BLaER1 (cell line): ENCODE results near the gene URGCP.
"Not testable (repeated sequence)": the region's sequence is repeated elsewhere in the genome, so short reads cannot be mapped to it uniquely, and the experiment has no call there.

Experiments used
- H3K27ac ChIP-seq: shearing (Covaris generic); formaldehyde crosslinking; 2 replicates; pipeline ENCODE4 v1.8.1; 2022
- H3K27me3 ChIP-seq: shearing (Covaris generic); formaldehyde crosslinking; 2 replicates; pipeline ENCODE4 v1.8.1; 2022
- H3K36me3 ChIP-seq: shearing (Covaris generic); formaldehyde crosslinking; 2 replicates; pipeline ENCODE4 v1.8.1; 2022
- H3K4me1 ChIP-seq: shearing (Covaris generic); formaldehyde crosslinking; 2 replicates; pipeline ENCODE4 v1.8.1; 2022
- H3K4me2 ChIP-seq: shearing (Covaris generic); formaldehyde crosslinking; 2 replicates; pipeline ENCODE4 v1.8.1; 2022
- H3K4me3 ChIP-seq: shearing (Covaris generic); formaldehyde crosslinking; 2 replicates; pipeline ENCODE4 v1.8.1; 2022
- H3K9ac ChIP-seq: shearing (Covaris generic); formaldehyde crosslinking; 2 replicates; pipeline ENCODE4 v1.8.1; 2022
- H3K9me3 ChIP-seq: shearing (Covaris generic); formaldehyde crosslinking; 2 replicates; pipeline ENCODE4 v1.8.1; 2022
- H4K20me1 ChIP-seq: shearing (Covaris generic); formaldehyde crosslinking; 2 replicates; pipeline ENCODE4 v1.8.1; 2022
- Cebpa-rat ChIP-seq: shearing (Covaris generic); IDR thresholded peaks from 2 replicates; pipeline ENCODE4 v1.8.1; 2022

URGCP gene

DNA sequence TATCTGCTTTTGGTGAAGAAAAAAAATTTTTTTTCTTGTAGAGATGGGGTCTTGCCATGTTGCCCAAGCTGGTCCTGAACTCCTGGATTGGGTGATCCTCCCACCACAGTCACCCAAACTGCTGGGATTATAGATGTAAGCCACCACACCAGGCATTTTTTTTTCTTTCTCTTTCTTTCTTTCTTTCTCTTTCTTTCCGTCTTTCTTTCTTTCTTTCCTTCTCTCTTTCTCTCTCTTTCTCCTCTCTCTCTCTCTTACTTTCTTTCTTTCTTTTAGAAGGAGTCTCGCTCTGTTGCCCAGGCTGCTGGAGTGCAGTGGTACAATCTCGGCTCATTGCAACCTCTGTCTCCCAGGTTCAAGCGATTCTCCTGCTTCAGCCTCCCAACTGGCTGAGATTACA, 16.3 kb upstream of the URGCP start:
- Histone ChIP-seq H3K27ac (no peak overlapping the region), H3K4me1 (peaks cover 22% of the 10 kb centered on the region), H3K4me3 (no peak overlapping the region), H4K20me1 (no peaks in the 10 kb centered on the region), H3K9ac (no peak overlapping the region), H3K27me3 (no peaks in the 10 kb centered on the region), H3K4me2 (no peak overlapping the region), H3K36me3 (peaks cover 18% of the 10 kb centered on the region), H3K9me3 (no peaks in the 10 kb centered on the region)
- TF ChIP-seq Cebpa-rat = no peak

DNA sequence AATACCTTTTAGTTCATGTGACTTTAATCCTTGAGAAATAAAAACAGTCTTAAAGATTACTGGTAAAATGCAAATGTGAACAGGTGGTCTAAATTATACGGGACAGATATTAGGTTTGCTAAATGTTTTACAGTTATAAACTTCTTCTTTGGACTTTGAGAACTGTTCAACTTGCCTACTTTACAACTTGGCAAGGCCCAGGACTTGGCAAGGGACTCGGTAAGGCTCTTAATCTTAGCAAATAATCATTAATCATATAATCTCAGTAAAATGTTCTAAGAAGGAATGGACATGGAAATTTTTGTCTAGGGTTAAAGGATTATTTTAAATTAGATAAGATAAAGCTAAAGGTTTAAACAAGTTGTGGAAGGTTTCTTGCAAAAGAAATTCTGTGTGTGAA, 15.0 kb upstream of the URGCP start:
- H3K27ac ChIP-seq = no peak overlapping the region
- TF ChIP-seq Cebpa-rat = no peak
- no peaks in the 10 kb centered on the region for H3K27me3 ChIP-seq

DNA sequence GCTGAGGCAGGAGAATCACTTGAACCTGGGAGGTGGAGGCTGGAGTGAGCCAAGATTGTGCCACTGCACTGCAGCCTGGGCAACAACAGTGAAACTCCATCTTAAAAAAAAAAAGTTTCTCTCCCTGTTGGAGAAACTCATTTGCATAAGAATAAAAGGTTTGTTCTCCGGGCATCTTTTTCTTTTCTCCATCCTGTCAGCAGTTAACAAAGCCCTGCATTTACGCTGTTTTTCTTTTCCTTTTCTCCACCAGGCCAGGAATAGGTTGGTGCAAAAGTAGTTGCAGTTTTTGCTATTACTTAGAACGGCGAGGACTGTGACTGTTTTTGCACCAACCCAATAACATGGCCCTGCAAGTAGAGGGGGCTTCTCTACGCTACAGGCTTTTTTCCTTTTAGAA, 9.5 kb upstream of the URGCP start:
- Histone ChIP-seq H3K4me2 (no peak overlapping the region), H3K9ac (no peak overlapping the region), H3K4me3 (no peak overlapping the region), H3K27me3 (no peaks in the 10 kb centered on the region), H3K4me1 (no peaks in the 10 kb centered on the region), H3K36me3 (peaks cover 18% of the 10 kb centered on the region), H3K9me3 (peaks cover 15% of the 10 kb centered on the region), H3K27ac (no peak overlapping the region), H4K20me1 (no peaks in the 10 kb centered on the region)
- TF ChIP-seq Cebpa-rat = no peak

More for the DNA sequence above, 15.0 kb upstream of the URGCP start:
- H3K9ac ChIP-seq = no peak overlapping the region
- H3K9me3 ChIP-seq = no peaks in the 10 kb centered on the region
- no peak overlapping the region for H3K4me2 ChIP-seq
- H3K4me3 ChIP-seq = no peak overlapping the region
- no peaks in the 10 kb centered on the region for H4K20me1 ChIP-seq
- peaks cover 18% of the 10 kb centered on the region for H3K36me3 ChIP-seq
- H3K4me1 ChIP-seq = peaks cover 13% of the 10 kb centered on the region

DNA sequence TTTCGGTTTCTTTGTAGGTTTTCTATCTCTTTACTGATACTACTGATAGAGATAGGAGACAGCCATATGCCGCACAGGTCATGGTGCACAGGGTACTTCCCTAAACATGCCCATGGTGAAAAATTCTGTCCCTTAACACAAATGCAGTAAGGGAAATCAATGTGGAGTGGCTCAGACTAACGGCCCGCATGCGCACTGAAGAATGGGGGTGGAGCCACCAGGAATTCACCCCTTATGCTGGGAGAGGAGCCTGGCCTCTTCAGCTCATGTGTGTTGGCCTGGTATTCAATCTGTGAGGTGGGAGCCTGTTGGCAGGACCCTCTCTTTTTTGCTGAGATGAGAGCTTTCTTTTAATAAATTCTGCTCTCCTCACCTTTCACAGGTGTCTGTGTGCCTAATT, 8.4 kb upstream of the URGCP start:
- Histone ChIP-seq H3K36me3 (peaks cover 21% of the 10 kb centered on the region), H3K27ac (no peak overlapping the region), H3K9me3 (peaks cover 15% of the 10 kb centered on the region), H4K20me1 (no peaks in the 10 kb centered on the region), H3K4me3 (no peak overlapping the region), H3K27me3 (no peaks in the 10 kb centered on the region), H3K4me1 (no peaks in the 10 kb centered on the region), H3K9ac (no peak overlapping the region), H3K4me2 (no peak overlapping the region)
- TF ChIP-seq Cebpa-rat = no peak

DNA sequence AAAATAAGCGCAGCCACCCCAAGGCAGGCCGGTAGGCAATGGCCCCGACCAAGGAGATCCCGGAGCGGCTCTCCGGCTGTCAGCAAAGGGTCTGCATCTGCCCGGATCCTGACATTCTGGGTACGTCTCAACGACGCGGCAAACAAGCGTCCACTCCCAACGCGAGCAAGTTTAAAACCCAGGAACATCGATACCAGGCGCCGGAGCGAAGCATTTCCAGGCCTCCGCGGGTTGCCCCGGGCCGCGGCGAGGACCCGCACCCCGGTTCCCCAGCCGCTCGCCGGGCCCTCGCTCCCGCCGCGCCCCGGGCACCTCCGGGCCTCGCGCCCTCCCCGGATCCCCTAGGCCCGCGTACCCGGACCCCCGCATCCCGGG, 453 bp downstream of the URGCP start:
- H3K4me3 ChIP-seq = peak overlapping the region; percentile 78
- H3K4me2 ChIP-seq = peak overlapping the region; percentile 78
- H3K9me3 ChIP-seq = no peaks in the 10 kb centered on the region
- peaks cover 27% of the 10 kb centered on the region for H3K4me1 ChIP-seq
- H4K20me1 ChIP-seq = peaks cover 47% of the 10 kb centered on the region
- peaks cover 18% of the 10 kb centered on the region; the same call in 1 of the 2 replicates for H3K36me3 ChIP-seq
- no peaks in the 10 kb centered on the region for H3K27me3 ChIP-seq
- TF ChIP-seq Cebpa-rat = no peak
- peak overlapping the region; percentile 94 for H3K27ac ChIP-seq
- H3K9ac ChIP-seq = peak overlapping the region; percentile 94

DNA sequence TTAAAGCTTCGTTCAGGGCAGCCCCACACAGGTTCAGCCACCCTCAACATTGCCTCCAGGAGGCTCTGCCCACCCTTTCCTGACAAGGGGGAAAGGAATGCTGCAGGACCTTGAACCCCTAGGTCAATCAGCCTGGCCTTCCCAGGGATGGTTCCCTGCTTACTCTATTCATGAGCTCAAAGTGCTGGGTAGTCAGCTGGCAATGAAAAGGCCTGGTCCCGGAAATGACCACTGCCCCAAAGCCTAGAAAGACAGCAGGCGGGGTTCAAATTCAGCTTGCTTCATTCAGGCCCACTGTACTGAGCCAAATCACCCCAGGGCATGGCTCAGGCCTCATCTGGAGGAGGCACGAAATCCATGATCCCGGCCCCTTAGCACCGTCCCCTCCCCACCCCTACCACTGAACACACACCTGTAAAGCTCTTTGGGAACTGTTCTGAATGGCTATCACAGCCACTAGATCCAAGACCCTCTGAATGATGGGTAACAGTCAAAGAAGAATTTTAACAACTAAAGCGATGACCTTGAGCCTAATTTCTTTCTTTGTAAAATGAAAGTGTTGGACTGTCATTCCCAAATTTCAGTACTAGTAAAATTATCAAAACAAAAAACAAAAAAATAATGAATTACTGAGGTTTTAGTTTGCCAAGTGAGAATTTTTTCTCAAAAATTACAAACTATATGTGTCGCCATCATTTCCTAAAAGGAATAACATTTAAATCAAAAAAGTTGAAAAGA, 1.0 kb downstream of the URGCP start:
- no peak for TF ChIP-seq Cebpa-rat
- Histone ChIP-seq H3K36me3 (peaks cover 16% of the 10 kb centered on the region; the same call in 1 of the 2 replicates), H4K20me1 (peaks cover 52% of the 10 kb centered on the region), H3K4me2 (peak overlapping the region; percentile 78), H3K9ac (peak overlapping the region; percentile 94), H3K4me1 (peaks cover 27% of the 10 kb centered on the region), H3K4me3 (peak overlapping the region; percentile 78), H3K27me3 (no peaks in the 10 kb centered on the region), H3K9me3 (no peaks in the 10 kb centered on the region), H3K27ac (peak overlapping the region; percentile 94)

DNA sequence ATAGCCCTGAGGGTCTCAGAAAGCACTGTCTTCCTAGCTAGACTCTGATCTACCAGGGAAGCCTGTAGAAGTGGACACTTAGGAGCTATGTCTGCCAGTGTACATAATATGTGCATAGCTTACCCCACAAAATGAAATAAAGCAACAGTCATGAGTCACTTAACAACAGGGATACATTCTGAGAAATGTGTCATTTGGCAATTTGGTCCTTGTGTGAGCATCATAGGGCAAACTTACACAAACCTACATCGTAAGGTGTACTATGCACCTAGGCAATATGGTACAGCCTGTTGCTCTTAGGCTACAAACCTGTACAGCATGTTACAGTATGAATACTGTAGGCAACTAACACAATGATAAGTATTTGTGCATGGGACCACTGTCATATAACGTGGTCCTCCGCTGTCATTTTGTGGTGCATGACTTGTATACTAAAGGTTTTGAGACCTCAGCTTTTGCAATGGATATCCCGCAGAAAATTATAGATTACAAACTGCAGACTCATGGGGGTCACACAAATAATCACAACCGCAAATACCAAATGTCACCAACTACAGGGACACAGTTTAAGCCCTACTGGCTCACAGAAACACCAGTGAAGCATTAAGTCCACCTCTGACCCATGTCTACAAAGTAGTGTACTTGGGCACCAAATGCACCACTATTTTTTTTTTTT, 1.7 kb downstream of the URGCP start:
- peaks cover 59% of the 10 kb centered on the region for H4K20me1 ChIP-seq
- peaks cover 27% of the 10 kb centered on the region for H3K4me1 ChIP-seq
- no peak for TF ChIP-seq Cebpa-rat
- H3K9ac ChIP-seq = 0 out of 2 replicates have a peak overlapping the region, but pooled peaks have one; percentile 94
- peak overlapping the region; percentile 78 for H3K4me2 ChIP-seq
- H3K36me3 ChIP-seq = peaks cover 15% of the 10 kb centered on the region; the same call in 1 of the 2 replicates
- H3K27ac ChIP-seq = no peak overlapping the region
- no peaks in the 10 kb centered on the region for H3K27me3 ChIP-seq
- no peak overlapping the region for H3K4me3 ChIP-seq
- no peaks in the 10 kb centered on the region for H3K9me3 ChIP-seq

DNA sequence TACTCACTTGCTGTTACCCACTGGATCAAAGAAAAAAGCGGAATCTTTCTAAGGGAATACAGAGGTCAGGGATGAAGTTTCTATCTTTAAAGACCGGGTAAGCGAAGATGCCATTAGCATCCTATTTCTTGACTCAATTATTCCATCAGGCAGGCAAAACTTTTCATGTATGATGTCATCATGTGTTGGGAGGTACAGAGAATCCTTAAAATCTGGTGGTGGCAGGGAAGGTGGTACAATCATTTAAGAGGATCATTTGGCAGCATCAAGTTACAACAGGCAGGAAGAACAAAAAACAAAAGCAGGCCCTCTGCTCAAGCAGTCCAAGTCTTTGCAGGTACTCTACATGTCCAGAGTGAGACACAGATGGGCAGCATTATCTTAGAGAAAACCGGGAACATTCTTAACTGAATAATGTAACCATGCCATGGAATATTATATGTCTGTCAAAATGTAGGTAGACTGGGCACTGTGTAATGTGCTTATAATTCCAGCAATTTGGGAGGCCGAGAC, 3.8 kb downstream of the URGCP start:
- peaks cover 15% of the 10 kb centered on the region; the same call in 1 of the 2 replicates for H3K36me3 ChIP-seq
- H3K9ac ChIP-seq = no peak overlapping the region
- peaks cover 27% of the 10 kb centered on the region for H3K4me1 ChIP-seq
- TF ChIP-seq Cebpa-rat = no peak
- no peaks in the 10 kb centered on the region for H3K27me3 ChIP-seq
- H3K4me2 ChIP-seq = no peak overlapping the region
- H3K4me3 ChIP-seq = no peak overlapping the region
- H4K20me1 ChIP-seq = peaks cover 78% of the 10 kb centered on the region
- H3K27ac ChIP-seq = no peak overlapping the region
- no peaks in the 10 kb centered on the region for H3K9me3 ChIP-seq

DNA sequence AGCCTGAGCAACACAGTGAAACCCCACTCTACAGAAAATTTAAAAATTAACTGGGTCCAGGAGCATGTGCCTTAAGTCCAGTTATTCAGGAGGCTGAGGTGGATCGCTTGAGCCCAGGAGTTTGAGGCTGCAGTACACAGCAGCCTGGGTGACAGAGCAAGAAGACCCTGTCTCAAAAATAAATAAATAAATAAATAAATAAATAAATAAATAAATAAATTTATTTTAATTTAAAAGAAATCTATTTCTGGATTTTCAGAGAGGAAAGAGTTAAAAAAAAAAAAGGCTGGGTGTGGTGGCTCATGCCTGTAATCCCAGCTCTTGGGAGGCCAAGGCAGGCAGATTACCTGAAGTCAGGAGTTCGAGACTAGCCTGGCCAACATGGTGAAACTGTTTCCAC, 7.8 kb downstream of the URGCP start:
- H3K4me2 ChIP-seq, H3K9ac ChIP-seq, H3K4me1 ChIP-seq, H3K9me3 ChIP-seq, H3K27ac ChIP-seq, H3K4me3 ChIP-seq, H3K27me3 ChIP-seq: not testable (repeated sequence)
- H3K36me3 ChIP-seq = peaks cover 42% of the 10 kb centered on the region
- peaks cover 96% of the 10 kb centered on the region for H4K20me1 ChIP-seq

DNA sequence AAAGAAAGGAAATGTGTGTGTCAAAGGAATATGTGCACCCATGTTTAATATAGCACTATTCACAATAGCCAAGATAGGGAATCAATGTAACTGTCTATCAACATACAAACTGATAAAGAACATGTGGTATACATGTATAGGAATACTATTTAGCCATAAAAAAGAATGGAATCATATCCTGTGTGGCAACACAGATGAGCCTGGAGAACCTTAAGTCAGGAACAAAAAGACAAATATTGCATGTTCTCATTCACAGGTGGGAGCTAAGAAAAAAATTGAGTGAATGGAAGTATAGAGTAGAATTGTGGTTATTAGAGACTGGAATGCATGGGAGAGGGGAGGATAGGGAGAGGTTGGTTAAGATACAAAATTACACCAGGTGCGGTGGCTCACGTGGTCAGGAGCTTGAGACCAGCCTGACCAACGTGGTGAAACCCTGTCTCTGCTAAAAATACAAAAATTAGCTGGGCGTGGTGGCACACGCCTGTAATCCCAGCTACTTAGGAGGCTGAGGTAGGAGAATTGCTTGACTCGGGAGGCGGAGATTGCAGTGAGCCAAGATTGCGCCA, 10.5 kb downstream of the URGCP start:
- H3K27me3 ChIP-seq = no peaks in the 10 kb centered on the region

More for the DNA sequence above, 10.5 kb downstream of the URGCP start:
- Histone ChIP-seq H3K27ac (no peak overlapping the region), H3K4me2 (no peak overlapping the region), H3K9ac (no peak overlapping the region), H3K4me3 (no peak overlapping the region), H3K36me3 (peaks cover 34% of the 10 kb centered on the region), H3K9me3 (0 out of 2 replicates have a peak, but pooled peaks cover 6% of the 10 kb centered on the region), H3K4me1 (peaks cover 11% of the 10 kb centered on the region), H4K20me1 (peaks cover 96% of the 10 kb centered on the region)
- no peak for TF ChIP-seq Cebpa-rat
